ENCODE data around the gene C16orf74.

The C16orf74 gene

GRCh38 chr16:85698935-85699558 lies 51.8 kb downstream of the C16orf74 start:
- DNase-seq (ENCODE audit: extremely low read depth in 1 of 2, low read depth in 1 of 2) = no peak

DNA sequence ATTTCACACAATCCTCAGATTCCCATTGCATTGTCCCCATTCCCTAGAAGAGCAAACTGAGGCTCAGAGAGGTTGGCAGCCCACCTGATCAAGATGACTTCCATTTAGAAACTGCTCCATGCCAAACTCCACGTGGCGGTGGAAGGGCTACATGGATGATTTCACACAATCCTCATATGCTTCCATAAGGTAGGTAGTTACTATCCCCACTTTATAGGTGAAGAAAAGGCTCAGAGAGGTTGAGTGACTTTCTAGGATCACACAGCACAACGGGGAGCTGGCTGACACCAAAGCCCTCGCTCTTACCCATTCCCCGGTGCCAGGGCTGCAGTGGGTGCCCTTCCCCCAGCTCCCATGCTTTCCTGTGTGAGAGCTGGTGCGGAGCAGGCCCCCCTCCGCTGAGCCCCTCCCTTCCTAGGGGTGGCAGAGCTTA lies 52.4 kb downstream of the C16orf74 start:
- DNase-seq (ENCODE audit: extremely low read depth in 1 of 2, low read depth in 1 of 2) = no peak

- no peak for DNase-seq (ENCODE audit: extremely low read depth in 1 of 2, low read depth in 1 of 2)
Observed at GRCh38 chr16:85697431-85697830, 53.5 kb downstream of the C16orf74 start.

DNA sequence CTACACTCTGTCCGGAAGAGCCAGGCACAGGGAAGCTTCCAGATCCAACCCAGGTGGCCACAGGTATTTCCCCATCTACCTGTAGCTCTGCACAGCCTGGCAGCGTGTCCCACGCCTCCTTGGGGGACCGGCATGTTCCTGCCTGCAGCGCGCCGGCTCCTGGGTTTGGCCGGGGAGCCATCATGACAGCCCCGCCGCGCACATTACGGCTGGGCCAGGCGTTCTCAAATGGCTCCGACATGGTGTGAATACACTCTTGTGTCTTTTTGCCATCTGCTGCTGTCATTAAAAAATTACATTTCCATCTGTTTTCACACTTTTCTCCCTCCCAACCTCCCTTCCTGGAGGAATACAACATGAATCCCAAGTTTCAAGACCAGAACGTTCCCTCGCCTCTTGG lies 54.1 kb downstream of the C16orf74 start:
- DNase-seq (ENCODE audit: extremely low read depth in 1 of 2, low read depth in 1 of 2) = no peak

DNA sequence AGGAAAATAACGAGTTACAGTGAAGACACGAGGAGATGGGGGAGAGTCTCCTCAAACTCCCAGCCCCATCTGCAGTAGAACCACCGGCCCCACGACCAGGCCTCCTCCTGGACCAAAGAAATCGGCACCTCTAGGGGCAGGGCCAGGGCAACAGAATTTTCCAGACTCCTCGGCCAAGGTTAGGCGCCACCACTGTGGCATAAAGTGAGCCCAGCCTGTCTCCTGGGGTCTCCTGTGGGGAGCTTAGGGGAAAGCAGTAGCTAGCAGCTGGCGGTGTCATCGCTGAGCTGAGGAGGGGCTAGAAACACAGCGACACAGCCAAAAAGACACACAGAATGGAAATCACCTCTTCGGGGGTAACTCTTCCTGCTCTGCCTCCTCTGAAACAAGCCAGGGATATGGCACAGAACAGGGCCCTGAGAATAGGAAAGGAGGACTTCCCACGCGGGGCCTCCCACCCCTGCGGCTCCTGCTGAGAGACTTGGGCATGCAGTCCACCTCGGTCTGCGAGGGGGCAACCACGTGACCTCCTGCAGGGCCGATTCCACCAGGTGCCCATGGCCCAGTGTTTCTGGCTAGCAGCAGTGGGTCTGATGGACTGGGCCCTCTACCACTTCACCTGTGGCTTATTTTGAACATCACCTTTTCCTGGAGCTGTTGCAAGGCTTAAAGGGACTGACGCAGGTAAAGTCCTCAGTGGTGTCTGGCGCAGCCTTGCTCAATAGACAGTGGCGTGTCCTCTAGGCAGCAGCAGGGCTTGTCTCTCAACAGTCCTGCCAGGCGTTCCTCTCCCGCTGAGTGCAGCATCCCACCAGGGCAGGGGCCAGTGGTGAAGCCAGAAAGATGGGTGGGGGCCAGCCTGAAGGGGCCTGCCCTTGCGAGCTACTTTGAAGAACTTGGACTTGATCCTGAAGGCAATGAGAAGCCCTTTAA lies 55.4 kb downstream of the C16orf74 start:
- DNase-seq (ENCODE audit: extremely low read depth in 1 of 2, low read depth in 1 of 2) = no peak

DNA sequence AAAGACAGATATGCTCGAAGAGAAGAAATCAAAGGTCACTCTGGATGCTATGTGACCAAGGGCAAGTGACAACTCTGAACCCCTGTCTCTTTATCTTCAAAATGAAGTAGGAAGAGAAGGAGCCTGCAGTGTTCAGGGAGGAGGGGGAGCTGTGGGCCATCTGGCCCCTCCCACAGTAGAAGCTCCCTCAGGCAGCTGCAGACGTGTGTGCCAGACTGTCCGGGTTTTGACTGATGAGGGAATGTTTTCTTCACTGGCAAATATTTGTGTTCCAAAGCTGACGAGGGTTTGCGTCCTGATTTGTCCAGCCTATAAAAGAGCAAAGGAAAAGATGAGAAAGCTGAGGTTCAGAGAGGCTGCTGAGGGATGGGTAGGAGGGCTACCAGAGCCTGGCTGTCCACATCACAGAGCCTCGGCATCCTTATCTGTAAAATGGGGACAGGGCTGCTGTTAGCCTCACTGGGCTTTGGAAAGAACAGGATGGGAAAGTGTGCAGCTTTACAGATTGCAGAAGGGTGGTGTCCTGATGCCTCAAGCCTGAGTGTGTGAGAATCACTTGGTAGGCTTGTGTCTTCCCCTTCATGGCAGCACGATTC lies 60.3 kb downstream of the C16orf74 start:
- DNase-seq (ENCODE audit: extremely low read depth in 1 of 2, low read depth in 1 of 2) = no peak

GRCh38 chr16:85689950-85690320 lies 61.0 kb downstream of the C16orf74 start:
- DNase-seq (ENCODE audit: extremely low read depth in 1 of 2, low read depth in 1 of 2) = no peak

DNA sequence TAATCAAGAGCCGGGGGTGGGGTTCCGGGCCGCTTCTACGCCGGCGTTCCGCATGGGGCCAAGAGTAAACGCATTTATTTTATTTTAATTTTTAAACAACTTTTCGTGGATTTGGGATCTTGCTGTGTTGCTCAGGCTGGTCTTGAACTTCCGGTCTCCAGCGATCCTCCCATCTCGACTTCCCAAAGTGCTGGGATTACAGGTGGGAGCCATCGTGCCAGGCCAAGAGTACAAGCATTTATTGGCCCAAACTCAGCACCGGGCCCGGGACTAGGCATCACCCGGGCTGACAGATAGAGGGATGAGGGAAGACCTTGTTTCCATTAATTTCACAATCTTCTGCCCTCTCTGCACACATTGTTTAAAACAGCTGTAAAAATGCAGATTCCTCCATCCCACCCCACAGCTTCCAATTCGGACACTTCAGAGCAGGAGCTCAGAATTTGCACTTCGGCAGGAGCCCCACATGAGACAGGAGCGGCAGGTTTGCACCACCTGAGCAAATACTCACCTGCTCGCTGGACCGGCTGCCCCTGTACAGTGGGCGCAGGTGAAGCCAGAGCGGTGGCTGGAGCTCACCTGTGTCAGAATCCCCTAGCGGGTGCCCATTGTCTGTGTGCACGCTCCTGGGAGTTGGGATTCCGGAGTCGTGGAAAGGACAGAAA lies 61.5 kb downstream of the C16orf74 start:
- no peak for DNase-seq (ENCODE audit: extremely low read depth in 1 of 2, low read depth in 1 of 2)

- DNase-seq (ENCODE audit: extremely low read depth in 1 of 2, low read depth in 1 of 2) = peak; percentile 90 to 91
Observed at GRCh38 chr16:85688586-85689284, 62.2 kb downstream of the C16orf74 start, which contains the start of gene GINS2. Gene GINS2 (minus strand): TSS chr16:85688954. CDS start chr16:85688898, 56 bp downstream.

- peak in 1 of 2 donors; percentile 7 for DNase-seq (ENCODE audit: extremely low read depth in 1 of 2, low read depth in 1 of 2)
Observed at GRCh38 chr16:85687651-85688471, 63.0 kb downstream of the C16orf74 start.

DNA sequence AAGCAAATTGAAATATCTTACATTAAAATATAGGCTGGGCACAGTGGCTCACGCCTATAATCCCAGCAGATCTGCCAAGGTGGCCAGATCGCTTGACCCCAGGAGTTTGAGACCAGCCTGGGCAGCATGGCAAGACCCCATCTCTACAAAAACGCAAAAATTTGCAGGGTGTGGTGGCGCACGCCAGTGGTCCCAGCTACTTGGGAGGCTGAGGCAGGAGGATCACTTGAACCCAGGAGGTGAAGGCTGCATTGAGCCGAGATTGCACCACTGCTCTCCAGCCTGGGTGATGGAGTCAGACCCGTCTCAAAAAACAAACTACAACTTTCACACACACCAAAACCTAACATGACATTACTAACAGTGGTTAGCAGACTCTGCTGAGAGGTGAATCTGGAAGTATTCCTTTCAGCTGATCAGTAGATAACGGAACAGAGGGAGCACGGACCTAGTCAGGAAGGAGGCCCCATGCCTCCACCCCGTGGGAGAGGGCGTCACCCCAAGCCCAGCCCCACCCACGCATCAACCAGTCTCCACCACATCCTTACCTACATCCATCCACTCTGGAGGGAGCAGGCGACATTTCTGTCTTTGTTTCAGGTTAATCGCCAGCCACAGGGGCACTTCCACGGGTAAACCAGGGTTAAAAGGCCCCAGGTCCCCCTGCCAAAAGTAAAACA lies 63.8 kb downstream of the C16orf74 start:
- DNase-seq (ENCODE audit: extremely low read depth in 1 of 2, low read depth in 1 of 2) = peak in 1 of 2 donors; percentile 33

- DNase-seq (ENCODE audit: extremely low read depth in 1 of 2, low read depth in 1 of 2) = no peak
Observed at GRCh38 chr16:85685251-85685650, 65.6 kb downstream of the C16orf74 start.

DNA sequence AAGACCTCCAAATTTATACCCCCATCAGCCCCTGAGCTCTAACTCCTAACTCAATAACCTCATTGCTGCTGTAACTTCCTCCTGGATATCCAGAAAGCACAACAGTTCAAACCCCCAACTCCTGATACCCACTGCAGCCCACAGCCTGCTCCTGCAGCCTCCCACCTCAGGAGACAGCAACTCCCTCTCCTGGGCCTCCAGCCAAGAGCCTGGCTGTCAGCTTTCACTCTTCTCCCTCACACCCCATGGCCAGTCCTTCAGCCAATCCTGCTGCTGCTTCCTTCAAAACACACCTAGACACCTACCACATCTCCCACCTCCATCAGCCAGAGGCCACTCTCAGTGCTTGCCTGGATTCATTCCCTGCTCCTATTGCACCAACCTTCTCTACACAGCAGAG lies 67.5 kb downstream of the C16orf74 start:
- no peak for DNase-seq (ENCODE audit: extremely low read depth in 1 of 2, low read depth in 1 of 2)

DNA sequence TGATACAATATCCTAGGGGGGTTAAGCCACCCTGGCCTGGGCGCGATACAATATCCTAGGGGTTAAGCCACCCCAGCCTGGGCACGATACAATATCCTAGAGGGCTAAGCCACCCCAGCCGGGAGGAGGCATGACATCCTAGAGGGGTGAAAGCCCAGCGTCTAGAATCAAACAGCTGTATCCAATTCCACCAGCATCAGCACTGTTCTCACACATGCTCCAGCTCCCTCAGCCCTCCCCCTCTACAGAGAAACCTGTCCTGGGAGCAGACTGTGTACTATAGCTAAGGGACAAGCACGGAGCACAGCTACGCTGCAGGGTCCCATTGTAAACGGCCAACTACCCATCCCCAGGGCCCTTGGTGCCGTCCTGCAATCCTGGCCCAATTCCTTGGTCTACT lies 68.4 kb downstream of the C16orf74 start:
- no peak for DNase-seq (ENCODE audit: extremely low read depth in 1 of 2, low read depth in 1 of 2)

DNA sequence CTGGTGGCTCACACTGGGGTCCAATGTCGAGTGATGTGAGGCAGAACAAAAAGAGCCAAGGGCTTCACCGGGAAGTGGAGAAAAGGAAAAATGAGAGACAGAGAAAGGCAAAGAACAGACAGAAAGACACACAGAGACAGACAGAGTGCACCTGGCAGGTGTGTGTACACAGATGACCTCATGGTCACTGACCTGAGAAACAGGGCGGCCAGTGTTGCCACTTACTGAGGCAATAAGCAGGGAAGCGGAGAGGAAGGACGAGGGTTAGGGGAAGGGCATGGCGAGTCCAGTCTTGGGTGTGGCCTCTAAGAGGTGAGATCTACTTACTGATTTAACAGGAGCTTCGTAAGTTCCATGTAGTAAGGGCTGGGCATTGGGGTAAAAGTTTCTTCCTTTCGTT lies 69.6 kb downstream of the C16orf74 start:
- no peak for DNase-seq (ENCODE audit: extremely low read depth in 1 of 2, low read depth in 1 of 2)

DNA sequence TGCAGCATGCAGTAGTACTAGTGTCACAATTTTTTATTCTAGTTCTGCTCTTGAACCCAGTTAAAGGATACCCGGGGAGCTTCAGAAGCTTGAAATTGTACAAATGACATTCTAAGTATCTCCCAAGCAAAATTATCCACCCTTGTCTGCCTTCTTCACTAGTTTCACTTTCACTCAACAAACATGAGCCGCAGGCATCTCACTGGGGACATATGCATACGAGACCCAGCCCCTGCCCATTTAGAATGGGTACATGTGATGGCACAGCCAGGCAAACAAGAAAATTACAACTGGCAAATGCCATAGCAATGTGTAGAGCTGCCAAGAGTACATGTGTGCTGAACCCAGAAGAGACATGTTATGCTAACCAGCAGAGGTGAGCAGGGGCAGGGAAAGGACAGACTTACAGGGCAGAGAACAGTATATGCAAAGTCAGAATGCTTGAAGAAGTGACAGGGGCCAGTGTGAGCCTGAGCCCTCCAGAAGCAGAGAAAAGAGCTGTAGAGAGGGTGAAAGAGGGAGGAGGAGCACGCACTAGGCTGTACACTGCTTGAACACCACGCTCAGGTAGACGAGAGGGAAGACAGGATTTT lies 70.4 kb downstream of the C16orf74 start:
- no peak for DNase-seq (ENCODE audit: extremely low read depth in 1 of 2, low read depth in 1 of 2)

GRCh38 chr16:85679870-85680269 lies 71.0 kb downstream of the C16orf74 start:
- no peak for DNase-seq (ENCODE audit: extremely low read depth in 1 of 2, low read depth in 1 of 2)

GRCh38 chr16:85678821-85679220 lies 72.1 kb downstream of the C16orf74 start:
- DNase-seq (ENCODE audit: extremely low read depth in 1 of 2, low read depth in 1 of 2) = no peak

DNA sequence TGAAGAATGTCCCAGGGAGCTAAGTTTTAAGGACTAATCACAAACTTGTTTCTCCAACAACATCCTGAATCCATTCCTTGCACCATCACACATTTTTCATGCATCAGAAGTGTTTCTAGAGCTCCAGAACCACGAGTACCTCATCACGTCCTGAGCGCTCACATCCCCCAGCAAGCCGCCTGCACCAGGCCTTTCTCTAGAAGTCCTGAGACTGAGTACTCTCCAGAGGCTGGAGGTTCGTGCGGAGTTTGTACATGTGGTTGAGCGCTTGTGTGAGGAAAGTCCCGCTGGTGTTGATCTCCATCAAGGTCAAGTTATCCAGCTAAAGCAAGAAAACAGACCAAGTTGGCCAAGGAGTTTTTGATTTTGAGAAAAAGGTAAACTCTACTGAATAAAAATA lies 72.9 kb downstream of the C16orf74 start:
- DNase-seq (ENCODE audit: extremely low read depth in 1 of 2, low read depth in 1 of 2) = no peak
